Measurements from ENCODE around the gene PTCH2. TPM values are rescaled to one million over a fixed set of nuclear protein-coding genes. Genes with fewer than 3 reads are reported as not detected.
"Not testable (repeated sequence)": the region's sequence is repeated elsewhere in the genome, so short reads cannot be mapped to it uniquely, and the experiment has no call there.

The PTCH2 gene
- total RNA-seq, 1 donor from 2014 or later: 0.43 TPM

GRCh38 chr1:44824392-44824791 lies 18.7 kb downstream of the PTCH2 start:
- intact Hi-C loops (cut with DNase I); DNase-seq (ENCODE audit: missing footprints); ATAC-seq: not testable (repeated sequence)

GRCh38 chr1:44822981-44823451 lies 20.0 kb downstream of the PTCH2 start:
- intact Hi-C loops (cut with DNase I): no loop called here
- DNase-seq (ENCODE audit: missing footprints) (no peak), ATAC-seq (no peak)

- DNase-seq (ENCODE audit: missing footprints) (no peak), ATAC-seq (no peak)
- intact Hi-C loops (cut with DNase I): no loop called here
Measured at GRCh38 chr1:44822131-44822701, 20.8 kb downstream of the PTCH2 start.

GRCh38 chr1:44821240-44821715 lies 21.8 kb downstream of the PTCH2 start:
- DNase-seq (ENCODE audit: missing footprints) (no peak), ATAC-seq (no peak)
- intact Hi-C loops (cut with DNase I): no loop called here

GRCh38 chr1:44820328-44821239 lies 22.5 kb downstream of the PTCH2 start:
- intact Hi-C loops (cut with DNase I): no loop called here
- DNase-seq (ENCODE audit: missing footprints): no peak

GRCh38 chr1:44819608-44820327 lies 23.3 kb downstream of the PTCH2 start:
- intact Hi-C loops (cut with DNase I): loop anchor here (2.0 kb wide), 1 partner anchor 19 kb away; the partner anchor contains the start of gene PLK3
- peak; percentile 92 for ATAC-seq
- DNase-seq (ENCODE audit: missing footprints): peak; percentile 89

More at GRCh38 chr1:44820328-44821239, 22.5 kb downstream of the PTCH2 start:
- peak; percentile 37 for ATAC-seq

GRCh38 chr1:44819196-44819607 lies 23.9 kb downstream of the PTCH2 start:
- DNase-seq (ENCODE audit: missing footprints): no peak
- peak; percentile 18 for ATAC-seq
- intact Hi-C loops (cut with DNase I): loop anchor here (2.0 kb wide), 1 partner anchor 18 kb away; the partner anchor contains the start of gene PLK3

- no peak for DNase-seq (ENCODE audit: missing footprints)
- ATAC-seq: no peak
- intact Hi-C loops (cut with DNase I): loop anchor here (2.0 kb wide), 1 partner anchor 17 kb away; the partner anchor contains the start of gene PLK3
Measured at GRCh38 chr1:44817771-44818495, 25.1 kb downstream of the PTCH2 start.

GRCh38 chr1:44817307-44817706 lies 25.7 kb downstream of the PTCH2 start:
- DNase-seq (ENCODE audit: missing footprints) (no peak), ATAC-seq (no peak)
- intact Hi-C loops (cut with DNase I): no loop called here

- intact Hi-C loops (cut with DNase I); ATAC-seq: not testable (repeated sequence)
- DNase-seq (ENCODE audit: missing footprints): peak; percentile 31
Measured at GRCh38 chr1:44815926-44816325, 27.1 kb downstream of the PTCH2 start.

- intact Hi-C loops (cut with DNase I): no loop called here
- ATAC-seq: peak; percentile 6
Measured at GRCh38 chr1:44812822-44813543, 30.1 kb downstream of the PTCH2 start.

GRCh38 chr1:44811234-44811633 lies 31.8 kb downstream of the PTCH2 start:
- no peak for ATAC-seq
- intact Hi-C loops (cut with DNase I): no loop called here
- DNase-seq (ENCODE audit: missing footprints): no peak

More at GRCh38 chr1:44812822-44813543, 30.1 kb downstream of the PTCH2 start:
- no peak for DNase-seq (ENCODE audit: missing footprints)

- DNase-seq (ENCODE audit: missing footprints); intact Hi-C loops (cut with DNase I); ATAC-seq: not testable (repeated sequence)
Measured at GRCh38 chr1:44810762-44811105, 32.3 kb downstream of the PTCH2 start.

- ATAC-seq (no peak), DNase-seq (ENCODE audit: missing footprints) (peak; percentile 87)
- intact Hi-C loops (cut with DNase I): no loop called here
Measured at GRCh38 chr1:44810101-44810761, 32.8 kb downstream of the PTCH2 start.

- intact Hi-C loops (cut with DNase I): loop anchor here (10.0 kb wide), 1 partner anchor 776 kb away; the partner anchor contains the start of gene NASP
- ATAC-seq (no peak), DNase-seq (ENCODE audit: missing footprints) (peak; percentile 82)
Measured at GRCh38 chr1:44808938-44809917, 33.8 kb downstream of the PTCH2 start.
